HG02759 (cell line): ENCODE results near the gene PLA2G2C.

Source experiments
- ATAC-seq: cut with Tn5 transposase; IDR thresholded peaks from one replicate; pipeline ENCODE4 v1.9.1; 2021; ENCODE audit warnings: mild to moderate bottlenecking, moderate library complexity; ENCODE audit not compliant: unreplicated experiment

Gene PLA2G2C

DNA sequence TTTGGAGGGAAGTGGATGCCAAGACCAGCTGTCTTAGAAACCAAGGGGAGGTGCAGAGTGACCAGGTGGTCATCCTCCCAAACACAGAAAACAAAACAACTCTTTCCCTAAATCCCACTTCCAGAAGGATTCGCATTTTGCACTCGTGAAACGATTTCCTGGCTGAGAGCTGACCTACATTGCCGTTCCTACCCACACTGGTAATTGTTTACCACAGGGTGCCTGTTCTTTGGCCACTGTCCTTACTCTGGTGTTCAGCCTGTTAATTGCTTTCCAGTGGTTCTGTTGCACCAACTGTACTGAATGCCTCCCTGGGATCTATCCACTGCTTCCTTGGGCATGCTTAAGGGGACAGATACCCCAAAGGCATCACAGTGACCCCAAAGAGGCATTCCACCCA lies 23.2 kb upstream of the PLA2G2C start:
- ATAC-seq, result no peak

DNA sequence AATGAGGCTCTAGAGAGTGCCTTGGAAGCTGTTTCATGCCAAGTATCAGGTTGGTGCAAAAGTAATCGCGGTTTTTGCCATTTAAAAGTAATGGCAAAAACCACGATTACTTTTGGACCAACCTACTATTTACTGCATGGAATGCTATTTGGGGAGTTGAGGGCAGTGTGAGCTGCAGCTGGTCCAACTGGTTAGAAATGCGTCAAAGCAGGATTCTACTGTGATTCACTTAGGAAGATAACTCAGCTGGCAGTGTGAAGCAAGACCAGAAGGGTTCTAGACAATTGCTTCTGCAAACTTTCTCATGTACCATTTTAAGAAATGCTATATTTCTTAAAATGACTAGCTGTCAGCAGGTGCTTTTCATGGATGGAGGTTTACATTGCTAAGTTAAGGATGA lies 21.2 kb upstream of the PLA2G2C start:
- ATAC-seq, result no peak

- no peak for ATAC-seq
Measured at GRCh38 chr1:20202166-20202565, 15.8 kb upstream of the PLA2G2C start.

DNA sequence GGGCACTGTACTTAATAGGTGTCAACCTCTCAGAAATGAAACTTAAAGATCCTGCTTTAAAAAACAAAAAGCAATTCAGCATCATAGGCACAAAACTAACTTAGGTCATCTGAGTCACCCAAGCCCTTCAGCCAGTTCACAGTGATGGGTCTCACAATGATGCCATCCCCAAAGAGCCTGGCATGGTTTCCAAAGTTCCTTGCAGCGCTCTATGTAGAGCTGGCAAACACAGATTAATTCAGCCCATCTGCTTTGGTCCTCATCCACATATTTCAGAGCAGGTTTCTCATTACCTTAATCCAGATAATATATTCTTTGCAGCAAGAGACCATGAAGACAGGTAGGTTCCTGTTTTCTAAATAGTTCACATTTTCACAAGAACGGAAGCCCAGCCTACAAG lies 14.6 kb upstream of the PLA2G2C start:
- no peak for ATAC-seq

DNA sequence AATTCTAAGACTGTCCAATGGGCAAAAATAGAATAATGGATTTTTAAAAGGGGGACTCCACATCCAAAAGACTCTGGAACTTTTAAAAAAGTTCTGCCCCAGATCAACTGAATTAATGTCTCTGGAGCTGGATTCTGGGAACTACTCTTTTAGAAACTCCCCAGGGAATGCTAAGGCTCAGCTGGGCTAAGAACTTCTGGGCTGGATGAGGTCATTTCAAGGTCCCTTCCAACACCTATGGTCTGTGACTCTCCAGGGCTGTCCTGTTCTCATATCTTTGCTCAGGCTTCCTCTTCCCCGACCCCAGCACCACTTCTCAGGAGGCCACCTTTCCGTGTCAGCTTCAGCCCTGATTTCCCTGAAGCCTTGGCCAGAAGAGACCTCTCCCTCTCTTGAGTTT lies 13.5 kb upstream of the PLA2G2C start:
- ATAC-seq, result no peak

- ATAC-seq, result no peak
Measured at GRCh38 chr1:20199403-20199802, 13.1 kb upstream of the PLA2G2C start.

GRCh38 chr1:20198918-20199317 lies 12.6 kb upstream of the PLA2G2C start:
- no peak for ATAC-seq

- ATAC-seq, result no peak
Measured at GRCh38 chr1:20198296-20198695, 12.0 kb upstream of the PLA2G2C start.

DNA sequence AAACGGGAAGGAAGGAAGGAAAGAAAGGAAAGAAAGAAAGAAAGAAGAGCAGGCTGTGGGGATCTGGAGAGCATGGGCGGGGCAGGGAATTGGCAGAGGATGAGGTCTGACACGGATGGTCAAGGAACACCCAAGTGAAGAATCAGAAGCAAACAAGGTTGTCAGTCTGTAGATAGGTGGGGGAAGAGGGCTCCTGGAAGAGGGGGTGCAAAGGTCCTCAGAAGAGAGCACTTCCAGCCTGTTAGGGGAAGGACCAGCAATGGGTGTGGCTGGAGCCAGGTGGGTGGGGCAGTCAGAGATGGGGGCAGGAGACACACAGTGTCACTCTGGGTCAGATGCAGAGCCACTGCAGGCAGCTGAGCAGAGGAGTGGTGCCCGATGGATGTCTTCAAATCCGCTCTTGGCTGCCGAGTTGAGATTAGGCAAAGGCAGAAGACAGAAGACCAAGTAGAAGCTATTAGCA lies 11.0 kb upstream of the PLA2G2C start:
- ATAC-seq, result no peak

DNA sequence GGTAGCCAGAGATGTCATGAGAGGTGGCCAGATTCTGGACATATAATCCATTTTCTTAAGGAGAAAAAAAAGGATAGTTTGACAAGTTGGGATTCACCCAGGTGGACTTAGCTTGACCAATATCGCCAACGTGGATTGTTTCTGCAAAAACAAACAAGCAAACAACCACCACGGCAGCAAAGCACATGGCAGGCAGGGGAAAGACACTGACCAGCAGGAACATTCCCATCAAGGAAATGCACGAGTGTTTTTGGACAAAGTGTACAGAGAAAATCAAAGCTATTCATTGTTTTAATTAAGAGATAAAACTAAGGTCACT lies 9.1 kb upstream of the PLA2G2C start:
- no peak for ATAC-seq

DNA sequence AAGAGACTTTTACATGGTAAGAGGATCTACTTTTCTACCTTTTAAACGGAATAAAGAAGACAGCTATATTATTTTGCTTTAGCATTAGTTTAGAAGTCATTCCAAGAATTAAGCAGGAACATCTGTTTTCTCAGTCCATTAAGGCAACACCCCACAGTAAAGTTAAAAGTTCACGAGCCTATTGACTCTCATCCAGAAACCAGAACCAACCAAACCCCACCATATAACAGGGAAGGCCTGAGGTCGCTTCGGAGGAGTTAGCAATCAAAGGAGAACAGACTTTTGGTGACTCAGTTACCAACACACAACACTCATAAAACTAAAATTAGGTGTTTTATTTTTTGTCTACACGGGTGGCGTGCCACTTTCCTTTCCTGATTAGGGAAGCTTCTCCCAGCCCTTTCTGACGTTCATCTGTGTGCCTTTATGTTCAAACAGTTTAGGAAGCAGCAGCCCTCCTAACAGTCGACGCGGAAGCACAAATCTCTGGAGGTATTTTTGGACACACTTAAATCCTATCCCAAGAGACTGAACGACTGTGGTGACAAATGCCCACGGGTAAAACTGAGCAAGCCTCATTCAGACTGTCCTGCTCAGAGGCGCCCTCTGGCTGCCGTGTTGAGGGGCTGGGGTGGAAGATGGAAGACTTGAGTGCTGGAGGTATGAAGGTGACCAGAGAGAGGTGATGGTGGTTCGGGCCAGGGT lies 8.6 kb upstream of the PLA2G2C start:
- ATAC-seq, result no peak

- no peak for ATAC-seq
Measured at GRCh38 chr1:20194224-20194623, 7.9 kb upstream of the PLA2G2C start.

DNA sequence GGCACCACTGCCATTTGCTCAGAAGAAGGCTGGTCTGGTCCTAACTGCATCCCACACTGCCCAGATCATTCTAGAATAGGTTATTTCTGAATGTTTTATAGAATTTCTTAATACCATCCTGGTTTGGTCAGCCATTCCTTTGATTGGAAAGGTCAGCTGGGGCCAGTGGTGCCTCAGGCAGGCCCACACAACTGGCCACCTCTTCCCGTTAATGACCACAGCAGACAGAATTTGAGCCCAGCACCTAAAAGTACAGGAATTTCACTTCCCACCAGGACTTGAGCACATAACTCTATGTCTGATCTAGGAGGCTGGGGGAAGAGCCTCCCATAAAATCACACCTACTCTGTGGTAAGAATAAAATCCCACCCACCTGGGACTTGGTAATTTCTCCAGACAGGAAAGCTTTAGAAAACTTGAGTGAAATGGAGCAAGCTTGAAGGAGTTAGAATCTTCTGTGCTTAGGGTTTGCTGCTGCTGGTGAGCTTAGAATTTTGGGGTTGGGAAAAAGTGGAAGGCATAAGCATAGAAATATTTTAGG lies 6.6 kb upstream of the PLA2G2C start:
- ATAC-seq, result no peak

- ATAC-seq, result no peak
Measured at GRCh38 chr1:20192364-20192763, 6.0 kb upstream of the PLA2G2C start.

DNA sequence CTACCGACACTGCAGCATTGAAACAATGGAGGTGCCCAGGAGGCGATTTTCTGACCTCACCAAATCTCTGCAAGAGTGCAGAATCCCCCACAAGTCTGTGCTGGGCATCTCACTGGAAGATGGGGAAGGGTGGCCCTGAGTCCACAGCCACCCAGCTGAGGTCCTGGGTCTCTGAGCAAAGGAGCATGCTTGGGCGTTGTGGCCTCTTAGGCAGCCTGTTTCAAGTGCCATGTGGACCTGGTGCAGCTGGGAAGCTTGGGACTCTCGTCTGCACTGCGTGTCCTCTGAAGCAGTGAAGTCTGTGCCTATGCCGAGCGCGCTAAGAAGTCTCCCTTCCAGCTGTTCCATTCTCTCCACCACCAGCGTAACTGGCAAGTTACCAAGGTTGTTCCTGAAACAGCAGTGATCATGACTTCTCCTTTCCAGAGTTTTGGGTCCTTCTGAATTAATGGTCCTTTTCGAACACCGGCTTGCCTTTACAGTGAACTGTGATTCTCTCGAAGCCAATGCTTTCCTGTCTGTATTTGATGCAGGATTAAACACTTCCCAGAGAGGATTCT lies 5.0 kb upstream of the PLA2G2C start:
- no peak for ATAC-seq

DNA sequence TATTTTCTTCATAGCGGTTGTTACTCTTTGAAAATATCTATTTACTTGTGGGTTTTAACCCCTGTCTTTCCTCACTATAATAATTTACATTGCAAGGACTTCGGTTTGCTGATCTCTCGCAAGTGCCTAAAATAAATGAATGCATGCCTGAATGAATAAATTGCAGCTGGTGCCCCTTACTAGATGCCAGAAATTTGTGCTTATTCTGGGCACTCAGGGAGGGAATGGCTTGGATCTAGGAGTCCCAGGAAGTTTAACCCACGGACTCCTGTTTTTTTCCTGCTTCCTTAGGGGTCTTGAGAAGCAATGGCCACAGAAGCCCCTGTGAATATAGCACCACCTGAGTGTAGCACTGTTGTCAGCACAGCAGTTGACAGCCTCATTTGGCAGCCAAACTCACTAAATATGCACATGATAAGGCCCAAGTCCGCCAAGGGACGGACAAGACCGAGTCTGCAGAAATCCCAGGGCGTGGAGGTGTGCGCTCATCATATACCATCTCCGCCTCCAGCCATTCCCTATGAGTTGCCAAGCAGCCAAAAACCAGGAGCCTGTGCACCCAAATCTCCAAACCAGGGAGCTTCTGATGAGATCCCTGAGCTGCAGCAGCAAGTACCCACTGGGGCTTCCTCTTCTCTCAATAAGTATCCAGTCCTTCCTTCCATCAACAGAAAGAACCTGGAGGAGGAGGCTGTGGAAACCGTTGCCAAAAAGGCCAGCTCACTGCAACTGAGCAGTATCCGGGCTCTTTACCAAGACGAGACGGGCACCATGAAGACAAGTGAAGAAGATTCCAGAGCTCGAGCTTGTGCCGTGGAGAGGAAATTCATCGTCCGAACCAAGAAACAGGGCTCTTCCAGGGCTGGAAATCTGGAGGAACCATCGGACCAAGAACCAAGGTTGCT lies 4.2 kb upstream of the PLA2G2C start:
- ATAC-seq, result no peak

GRCh38 chr1:20189664-20190063 lies 3.3 kb upstream of the PLA2G2C start:
- no peak for ATAC-seq

DNA sequence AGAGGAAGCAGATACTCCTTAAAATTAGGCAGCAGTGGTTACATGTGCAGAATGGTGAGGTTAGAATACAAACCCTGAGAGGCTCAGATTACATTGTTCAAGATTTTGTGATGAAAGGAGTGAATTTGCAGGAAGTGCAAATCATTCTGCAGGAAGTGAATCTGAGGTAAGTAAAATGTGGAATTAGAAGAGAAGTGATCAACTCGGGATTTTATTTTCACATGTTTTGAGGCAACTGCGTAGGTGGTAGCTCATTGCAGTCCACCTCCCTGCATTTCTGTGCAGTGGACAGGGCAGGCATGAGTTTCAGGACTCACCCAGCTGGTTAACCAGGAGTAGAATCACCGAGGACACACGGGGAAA lies 2.1 kb upstream of the PLA2G2C start:
- ATAC-seq, result no peak

- no peak for ATAC-seq
Measured at GRCh38 chr1:20187813-20188454, 1.6 kb upstream of the PLA2G2C start.

DNA sequence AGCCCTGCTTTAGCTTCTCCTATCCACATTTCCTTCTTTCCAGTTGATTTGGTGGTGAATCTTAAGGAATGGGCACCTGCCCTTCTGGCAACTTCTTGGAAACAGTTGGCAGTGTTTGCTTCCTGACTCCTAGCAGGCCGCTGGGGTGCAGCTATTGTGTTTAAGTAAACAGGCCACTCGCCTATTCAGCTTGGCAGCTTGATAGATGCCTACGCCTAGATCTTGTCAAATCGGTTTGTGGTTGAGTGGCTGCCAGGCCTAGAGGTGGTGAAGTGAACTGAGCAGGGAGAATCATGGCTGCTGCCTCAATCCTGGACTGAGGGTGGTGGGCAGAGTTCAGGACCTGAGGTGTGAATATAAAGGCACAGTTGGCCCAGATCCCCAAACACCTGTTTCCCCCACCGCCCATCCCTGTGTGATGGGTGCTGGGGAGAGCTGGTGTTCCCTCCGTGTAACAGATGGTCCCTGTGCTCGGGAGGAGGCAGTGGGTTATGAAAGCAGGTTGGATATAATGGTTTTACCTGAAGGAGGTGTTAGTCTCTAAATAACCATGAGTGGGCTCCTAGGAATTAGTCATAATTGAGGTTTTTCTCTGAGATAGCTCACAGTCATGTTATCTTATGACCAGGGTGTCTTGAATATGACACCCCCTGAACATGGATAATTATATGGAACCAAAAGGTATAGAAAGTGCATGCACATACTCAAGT lies 940 bp upstream of the PLA2G2C start:
- ATAC-seq, result no peak
